Fibroblast of lung (primary cell): Measurements from ENCODE around the gene SPINT2. TPM values are rescaled to one million over a fixed set of nuclear protein-coding genes. Genes with fewer than 3 reads are reported as not detected.

ENCODE experiments used
- DNase-seq, 2 donors: peaks; one replicate each; pipeline versions ENCODE4 v3.0.0 to v3.0.0-alpha.2; 2010; ENCODE audit warnings: low read depth in 2 of 2
- H2AFZ ChIP-seq: 2 replicates; pipeline ENCODE4 v1.5.1; 2012; ENCODE audit warnings: low read length, control low read depth, inconsistent platforms
- H3K27ac ChIP-seq: 2 replicates; pipeline ENCODE4 v1.5.1; 2011; ENCODE audit warnings: low read length, control low read depth; ENCODE audit not compliant: insufficient read depth
- H3K27me3 ChIP-seq: 2 replicates; pipeline ENCODE4 v1.5.1; 2011; ENCODE audit warnings: mild to moderate bottlenecking, low read length; ENCODE audit not compliant: control insufficient read depth, insufficient read depth
- H3K36me3 ChIP-seq: 2 replicates; pipeline ENCODE4 v1.5.1; 2011; ENCODE audit warnings: low read length; ENCODE audit not compliant: control insufficient read depth, insufficient read depth
- H3K4me1 ChIP-seq: 2 replicates; pipeline ENCODE4 v1.5.1; 2011; ENCODE audit warnings: low read length; ENCODE audit not compliant: control insufficient read depth, insufficient read depth; ENCODE audit errors: extremely low read depth
- H3K4me2 ChIP-seq: 2 replicates; pipeline ENCODE4 v1.5.1; 2011; ENCODE audit warnings: low read length, control low read depth; ENCODE audit not compliant: insufficient read depth; ENCODE audit errors: extremely low read depth
- H3K4me3 ChIP-seq, 4 experiments: fragments of 200-600 bp in 1 of 4; sonication (generic) in 1 of 4; replicated peaks in 1 of 4; 2 replicates each; pipeline ENCODE4 v1.5.1; 2011 to 2016; ENCODE audit warnings: low read length in 4 of 4, low read depth in 3 of 4, mild to moderate bottlenecking in 3 of 4, control low read depth in 2 of 4, inconsistent platforms in 1 of 4, mixed read lengths in 1 of 4; ENCODE audit not compliant: insufficient read depth in 1 of 4; ENCODE audit errors: control extremely low read depth in 1 of 4
- H3K79me2 ChIP-seq: 2 replicates; pipeline ENCODE4 v1.5.1; 2012; ENCODE audit warnings: mild to moderate bottlenecking, low read length, inconsistent platforms; ENCODE audit not compliant: control insufficient read depth, insufficient read depth
- H3K9ac ChIP-seq: 2 replicates; pipeline ENCODE4 v1.5.1; 2011; ENCODE audit warnings: mild to moderate bottlenecking, low read length, control low read depth; ENCODE audit not compliant: insufficient read depth
- H3K9me3 ChIP-seq: 2 replicates; pipeline ENCODE4 v1.5.1; 2012; ENCODE audit warnings: low read depth, low read length; ENCODE audit not compliant: control insufficient read depth, insufficient read depth
- H4K20me1 ChIP-seq: 2 replicates; pipeline ENCODE4 v1.5.1; 2011; ENCODE audit warnings: low read length; ENCODE audit not compliant: control insufficient read depth, insufficient read depth; ENCODE audit errors: extremely low read depth
- EZH2 ChIP-seq: IDR thresholded peaks from 2 replicates; pipeline ENCODE4 v1.5.1; 2012; ENCODE audit warnings: low read length, control low read depth, mild to moderate bottlenecking; ENCODE audit errors: missing control alignments
- polyA plus RNA-seq, 2 donors: library from polyadenylated mRNA; depleted of rRNA in 1 of 2; stranded (reverse) in 1 of 2; unstranded in 1 of 2; fragments of >200 nt; gene quantifications; 2 replicates each; pipeline ENCODE4 v1.2.1, GENCODE V29; 2011 to 2012; ENCODE audit warnings: missing spikeins in 1 of 2
- total RNA-seq: library from RNA; depleted of rRNA; stranded (reverse); fragments of >200 nt; gene quantifications from 2 replicates; pipeline ENCODE4 v1.2.1, GENCODE V29; 2014
- TF ChIP-seq, protein P1 (sequence below), 2 donors: IDR thresholded peaks in 1 of 2; conservative IDR thresholded peaks in 1 of 2; 1 replicate in 1 of 2; 2 replicates in 1 of 2; pipeline ENCODE4 v1.5.1; 2011 to 2012; ENCODE audit warnings: low read length in 2 of 2, control low read depth in 1 of 2, inconsistent platforms in 1 of 2, low read depth in 1 of 2, mild to moderate bottlenecking in 1 of 2

SPINT2 gene
- total and polyA plus RNA-seq, 2 donors (not counting 1 experiment from before 2014, with no cell fraction given): 4.5 to 4.6 TPM

DNA sequence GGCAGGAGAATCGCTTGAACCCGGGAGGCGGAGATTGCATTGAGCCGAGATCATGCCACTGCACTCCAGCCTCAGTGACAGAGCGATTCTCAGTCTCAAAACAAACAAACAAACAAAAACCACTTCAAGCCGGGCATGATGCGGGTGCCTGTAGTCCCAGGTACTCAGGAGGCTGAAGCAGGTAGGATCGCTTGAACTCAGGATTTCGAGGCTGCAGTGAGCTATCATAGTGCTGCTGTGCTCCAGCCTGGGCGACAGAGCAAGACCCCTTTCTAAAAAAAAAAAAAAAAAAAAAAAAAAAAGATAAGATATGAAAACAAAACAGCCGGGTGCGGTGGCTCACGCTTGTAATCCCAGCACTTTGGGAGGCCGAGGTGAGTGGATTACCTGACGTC, 21.1 kb upstream of the SPINT2 start:
- no peaks in the 10 kb centered on the region for H3K79me2 ChIP-seq
- H4K20me1 ChIP-seq: no peaks in the 10 kb centered on the region
- H3K27ac ChIP-seq: no peak overlapping the region
- DNase-seq: no peak
- H3K4me1 ChIP-seq: peaks cover 11% of the 10 kb centered on the region
- no peaks in the 10 kb centered on the region for H3K9me3 ChIP-seq
- TF ChIP-seq, protein P1, sequence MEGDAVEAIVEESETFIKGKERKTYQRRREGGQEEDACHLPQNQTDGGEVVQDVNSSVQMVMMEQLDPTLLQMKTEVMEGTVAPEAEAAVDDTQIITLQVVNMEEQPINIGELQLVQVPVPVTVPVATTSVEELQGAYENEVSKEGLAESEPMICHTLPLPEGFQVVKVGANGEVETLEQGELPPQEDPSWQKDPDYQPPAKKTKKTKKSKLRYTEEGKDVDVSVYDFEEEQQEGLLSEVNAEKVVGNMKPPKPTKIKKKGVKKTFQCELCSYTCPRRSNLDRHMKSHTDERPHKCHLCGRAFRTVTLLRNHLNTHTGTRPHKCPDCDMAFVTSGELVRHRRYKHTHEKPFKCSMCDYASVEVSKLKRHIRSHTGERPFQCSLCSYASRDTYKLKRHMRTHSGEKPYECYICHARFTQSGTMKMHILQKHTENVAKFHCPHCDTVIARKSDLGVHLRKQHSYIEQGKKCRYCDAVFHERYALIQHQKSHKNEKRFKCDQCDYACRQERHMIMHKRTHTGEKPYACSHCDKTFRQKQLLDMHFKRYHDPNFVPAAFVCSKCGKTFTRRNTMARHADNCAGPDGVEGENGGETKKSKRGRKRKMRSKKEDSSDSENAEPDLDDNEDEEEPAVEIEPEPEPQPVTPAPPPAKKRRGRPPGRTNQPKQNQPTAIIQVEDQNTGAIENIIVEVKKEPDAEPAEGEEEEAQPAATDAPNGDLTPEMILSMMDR (conservative IDR thresholded peaks at IDR 0.05 in 1 of 2, IDR thresholded peaks at IDR 0.05 in 1 of 2; ENCODE audit: low read depth in 1 of 2, low read length in 2 of 2): no peak
- TF ChIP-seq EZH2: no peak
- H3K9ac ChIP-seq: no peak overlapping the region
- H3K27me3 ChIP-seq: no peaks in the 10 kb centered on the region
- H2AFZ ChIP-seq: no peak overlapping the region
- H3K4me2 ChIP-seq: no peak overlapping the region
- no peaks in the 10 kb centered on the region for H3K36me3 ChIP-seq
- no peak overlapping the region for H3K4me3 ChIP-seq

- TF ChIP-seq EZH2: no peak
- TF ChIP-seq, protein P1 (conservative IDR thresholded peaks at IDR 0.05 in 1 of 2, IDR thresholded peaks at IDR 0.05 in 1 of 2; ENCODE audit: low read depth in 1 of 2, low read length in 2 of 2): no peak
- no peaks in the 10 kb centered on the region for H3K79me2 ChIP-seq
- no peak overlapping the region for H3K4me3 ChIP-seq
- H3K4me2 ChIP-seq: no peak overlapping the region
- no peaks in the 10 kb centered on the region for H3K36me3 ChIP-seq
- H4K20me1 ChIP-seq: no peaks in the 10 kb centered on the region
- H3K27me3 ChIP-seq: no peaks in the 10 kb centered on the region
- H3K9ac ChIP-seq: no peak overlapping the region
- no peaks in the 10 kb centered on the region for H3K9me3 ChIP-seq
- no peak overlapping the region for H3K27ac ChIP-seq
- H2AFZ ChIP-seq: no peak overlapping the region
- peaks cover 13% of the 10 kb centered on the region for H3K4me1 ChIP-seq
- DNase-seq: no peak
Observed at GRCh38 chr19:38245826-38246498, 18.4 kb upstream of the SPINT2 start.

DNA sequence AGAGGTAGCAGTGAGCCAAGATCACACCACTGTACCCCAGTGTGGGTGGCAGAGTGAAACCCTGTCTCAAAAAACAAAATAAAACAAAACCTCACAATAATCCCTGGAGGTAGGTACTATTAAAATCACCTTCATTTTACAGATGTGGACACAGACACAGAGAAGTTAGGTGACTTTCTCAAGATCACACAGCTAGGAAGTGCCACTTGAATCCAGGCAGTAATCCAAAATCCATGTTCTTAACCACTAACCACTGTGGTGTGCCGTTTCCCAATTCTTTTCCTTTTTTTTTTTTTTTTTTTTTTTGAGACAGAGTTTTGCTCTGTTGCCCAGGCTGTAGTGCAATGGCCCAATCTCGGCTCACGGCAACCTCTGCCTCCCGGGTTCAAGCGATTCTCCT, 17.2 kb upstream of the SPINT2 start:
- no peaks in the 10 kb centered on the region for H3K36me3 ChIP-seq
- H3K4me3 ChIP-seq: no peak overlapping the region
- H3K27ac ChIP-seq: peak overlapping the region; percentile 43
- TF ChIP-seq, protein P1 (conservative IDR thresholded peaks at IDR 0.05 in 1 of 2, IDR thresholded peaks at IDR 0.05 in 1 of 2; ENCODE audit: low read depth in 1 of 2, low read length in 2 of 2): no peak
- no peak for TF ChIP-seq EZH2
- no peak for DNase-seq
- no peaks in the 10 kb centered on the region for H3K9me3 ChIP-seq
- peaks cover 17% of the 10 kb centered on the region for H3K4me1 ChIP-seq
- no peak overlapping the region for H3K9ac ChIP-seq
- no peak overlapping the region for H3K4me2 ChIP-seq
- no peaks in the 10 kb centered on the region for H3K27me3 ChIP-seq
- no peak overlapping the region for H2AFZ ChIP-seq
- no peaks in the 10 kb centered on the region for H3K79me2 ChIP-seq
- no peaks in the 10 kb centered on the region for H4K20me1 ChIP-seq
